HG02798 (cell line): ENCODE results near the gene KRT78.
"Not testable (repeated sequence)": the region's sequence is repeated elsewhere in the genome, so short reads cannot be mapped to it uniquely, and the experiment has no call there.

Source experiments
- ATAC-seq: cut with Tn5 transposase; IDR thresholded peaks from one replicate; pipeline ENCODE4 v1.9.1; 2021; ENCODE audit warnings: mild to moderate bottlenecking; ENCODE audit not compliant: unreplicated experiment, poor library complexity

The KRT78 gene

GRCh38 chr12:52799505-52800211 is 49.1 kb downstream of the KRT78 start:
- ATAC-seq: no peak

- no peak for ATAC-seq
Measured at GRCh38 chr12:52798671-52799504, 49.9 kb downstream of the KRT78 start.

DNA sequence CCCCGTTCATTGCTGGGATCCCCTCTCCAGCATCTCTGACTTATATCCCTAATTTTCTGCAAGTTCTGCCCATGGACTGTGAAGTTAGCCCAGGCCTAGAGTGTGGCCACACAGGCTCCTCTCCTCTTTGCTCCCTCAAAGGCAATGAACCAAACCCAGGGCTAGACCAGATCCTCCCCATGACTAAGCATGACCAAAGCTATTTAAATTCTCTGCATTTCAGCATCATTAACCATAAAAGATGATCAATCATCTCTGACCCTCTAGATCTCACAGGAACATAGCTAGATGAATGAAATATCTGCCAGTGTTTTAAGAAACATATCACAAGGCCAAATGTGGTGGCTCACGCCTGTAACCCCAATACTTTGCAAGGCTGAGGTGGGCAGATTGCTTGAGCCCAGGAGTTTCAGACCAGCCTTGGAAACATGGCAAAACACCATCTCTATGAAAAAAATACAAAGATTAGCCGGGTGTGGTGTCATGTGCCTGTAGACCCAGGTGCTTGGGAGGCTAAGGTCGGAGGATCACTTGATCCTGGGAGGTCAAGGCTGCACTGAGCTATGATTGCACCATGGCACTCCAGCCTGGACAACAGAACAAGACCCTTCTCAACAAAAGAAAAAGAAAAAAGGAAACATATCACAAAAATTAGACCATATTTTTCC is 50.7 kb downstream of the KRT78 start:
- no peak for ATAC-seq

GRCh38 chr12:52797529-52797894 is 51.3 kb downstream of the KRT78 start:
- no peak for ATAC-seq

DNA sequence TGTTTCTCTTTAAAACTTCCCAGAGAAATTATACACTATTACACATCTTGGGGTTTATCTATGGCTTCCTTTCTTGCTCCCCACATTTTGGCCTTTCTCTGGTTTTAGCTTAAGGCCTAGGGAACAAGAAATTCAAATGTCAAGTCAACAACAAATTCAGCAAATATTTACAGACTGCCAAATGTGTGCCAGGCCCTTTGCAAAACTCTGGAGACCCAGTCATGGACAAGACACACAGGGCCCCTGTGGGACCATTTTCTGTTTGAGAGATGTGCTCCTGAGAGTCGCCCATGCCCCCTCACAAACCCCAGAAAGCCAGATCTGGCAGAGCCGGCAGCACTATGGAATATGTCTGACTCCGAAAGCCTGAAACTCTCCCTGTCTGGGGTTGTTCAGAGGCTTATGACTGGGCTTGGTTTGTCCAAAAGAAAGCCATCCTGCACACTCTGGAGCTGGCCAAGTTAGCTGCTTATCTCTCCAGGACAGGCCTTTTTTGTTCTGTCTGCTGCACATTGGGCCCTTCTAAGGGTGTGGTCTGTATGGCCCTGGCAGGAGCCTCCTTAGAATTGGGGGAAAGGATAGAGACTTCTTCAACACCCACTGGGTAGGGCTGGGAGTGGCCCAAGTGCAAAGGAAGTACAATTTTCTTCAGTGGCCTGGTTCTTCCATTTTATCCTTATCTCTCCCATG is 51.8 kb downstream of the KRT78 start:
- no peak for ATAC-seq

GRCh38 chr12:52796429-52796794 is 52.4 kb downstream of the KRT78 start:
- ATAC-seq: no peak

DNA sequence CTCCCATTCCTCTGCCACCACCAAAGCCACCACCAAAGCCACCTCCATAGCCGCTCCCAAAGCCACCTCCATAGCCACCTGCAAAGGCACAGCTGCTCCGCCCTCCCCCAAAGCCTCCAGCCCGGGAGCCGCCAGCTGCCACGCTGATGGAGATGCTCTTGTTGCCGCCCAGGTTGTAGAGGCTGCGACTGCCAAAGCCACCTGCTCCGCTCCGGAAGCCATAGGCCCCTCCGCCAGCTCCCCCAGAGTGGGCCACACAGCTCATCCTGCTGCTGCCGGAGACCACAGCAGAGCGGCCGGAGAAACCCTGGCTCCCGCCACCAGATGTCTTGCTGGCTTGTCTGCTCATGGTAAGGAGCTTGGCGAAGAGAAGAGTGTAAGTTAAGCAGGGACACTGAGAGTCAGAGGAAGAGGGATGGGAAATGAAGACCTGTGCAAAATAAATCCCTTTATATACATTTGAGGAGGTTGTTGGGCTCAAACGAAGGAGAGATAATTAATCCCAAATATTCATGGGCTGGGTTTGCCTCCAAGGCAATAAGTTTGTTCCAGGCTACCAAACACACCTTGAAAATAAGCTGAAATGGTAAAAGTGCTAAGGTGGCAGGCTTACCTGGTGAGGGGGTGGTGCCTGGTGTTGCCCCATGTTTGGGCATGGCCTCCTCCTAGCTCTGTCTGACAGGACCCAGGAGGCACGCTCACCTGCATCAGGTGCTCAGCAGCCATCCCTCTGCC is 52.9 kb downstream of the KRT78 start, which contains the start of gene KRT3:
Gene KRT3, minus strand, starts transcription at position 424 of the 735 bp plus-strand sequence. Its CDS starts 75 bp downstream, at position 349.
- no peak for ATAC-seq

- ATAC-seq: not testable (repeated sequence)
Measured at GRCh38 chr12:52795332-52795674, 53.5 kb downstream of the KRT78 start.

- ATAC-seq: no peak
Measured at GRCh38 chr12:52794479-52795331, 54.1 kb downstream of the KRT78 start.

- ATAC-seq: no peak
Measured at GRCh38 chr12:52792185-52793029, 56.4 kb downstream of the KRT78 start.

- ATAC-seq: no peak
Measured at GRCh38 chr12:52791271-52792184, 57.3 kb downstream of the KRT78 start.

DNA sequence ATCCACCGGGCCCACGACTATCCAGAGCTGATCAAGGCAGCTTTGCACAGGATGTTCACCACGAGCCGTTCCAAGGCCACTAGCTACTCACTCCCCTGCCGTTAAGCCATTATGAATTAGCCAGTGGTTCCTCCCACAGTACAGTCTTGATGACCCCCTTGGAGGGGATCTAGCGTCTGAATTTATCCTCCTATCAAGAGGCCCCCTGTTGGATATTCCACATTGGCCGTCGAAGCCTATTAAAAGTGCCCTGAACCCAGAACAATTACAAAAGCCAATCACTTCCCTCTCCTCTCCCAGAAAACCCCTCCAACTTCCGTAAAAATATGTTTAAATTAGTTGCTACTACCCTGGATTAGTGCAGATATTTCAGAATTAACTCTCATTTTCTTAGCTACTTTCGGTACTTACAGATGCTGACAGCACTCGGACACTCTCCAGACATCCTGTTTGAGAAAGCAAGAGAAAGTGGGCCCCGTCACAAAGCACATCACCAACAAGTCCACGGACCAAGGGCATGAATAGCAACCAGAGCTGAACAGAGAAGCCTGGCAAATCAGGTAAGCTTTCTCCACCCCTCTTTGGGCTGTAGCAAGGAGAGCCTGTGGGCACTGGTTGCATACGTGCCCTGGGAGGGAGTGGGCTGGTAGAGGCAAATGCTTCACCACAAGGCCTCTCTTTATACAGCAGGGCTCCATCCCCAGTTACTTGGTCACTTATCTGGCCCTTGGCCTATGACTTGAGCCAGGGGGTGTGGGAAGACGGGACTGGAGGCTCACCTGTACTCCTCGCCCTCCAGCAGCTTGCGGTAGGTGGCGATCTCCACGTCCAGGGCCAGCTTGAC is 58.1 kb downstream of the KRT78 start:
- ATAC-seq: no peak

- ATAC-seq: no peak
Measured at GRCh38 chr12:52789637-52790426, 59.0 kb downstream of the KRT78 start.

- ATAC-seq: no peak
Measured at GRCh38 chr12:52788876-52789636, 59.7 kb downstream of the KRT78 start.
